ENCODE measurements around the gene CEP170. TPM values are rescaled to one million over a fixed set of nuclear protein-coding genes. Genes with fewer than 3 reads are reported as not detected.

The CEP170 gene
- total RNA-seq, 1 experiment from 2014 or later, result 55.2 TPM

DNA sequence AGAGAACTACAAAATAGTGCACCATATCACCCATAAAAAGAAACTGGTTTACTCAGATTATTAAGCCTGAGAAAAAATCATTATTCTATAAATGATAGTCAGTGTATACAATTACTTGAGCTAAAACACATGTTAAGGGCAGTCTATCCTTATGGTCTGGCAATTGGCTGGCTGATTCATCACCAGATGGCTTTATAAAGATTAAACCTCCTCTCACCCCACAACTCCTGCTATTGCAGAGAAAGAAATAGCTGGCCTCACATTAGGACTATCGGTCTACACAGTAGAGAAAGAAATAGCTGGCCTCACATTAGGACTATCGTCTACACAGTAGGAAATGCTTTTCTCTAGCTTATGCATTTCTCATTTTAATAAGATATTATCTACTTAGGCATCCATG lies 21.2 kb downstream of the CEP170 start:
- H3K36me3 ChIP-seq (ENCODE audit: control insufficient read depth in 1 of 2, insufficient read depth in 2 of 2, low read length in 2 of 2), result 0 out of 4 replicates have a peak, but pooled peaks cover 0 to 6% of the 10 kb centered on the region in 2 experiments
- peaks cover 13 to 26% of the 10 kb centered on the region in 2 experiments; a peak in 3 of 4 replicates for H3K9me3 ChIP-seq (ENCODE audit: control insufficient read depth in 1 of 2, insufficient read depth in 1 of 2, low read depth in 1 of 2, low read length in 2 of 2)
- no TSS peak for BruUV-seq (replicated peaks)
- no peak overlapping the region for H3K4me2 ChIP-seq (ENCODE audit: low read length)
- H3K9ac ChIP-seq (ENCODE audit: low read length), result no peak overlapping the region
- no peaks in the 10 kb centered on the region for H3K9me2 ChIP-seq (ENCODE audit: insufficient read depth)
- H3K79me2 ChIP-seq (ENCODE audit: insufficient read depth, low read length), result peaks cover 85% of the 10 kb centered on the region
- no peaks in the 10 kb centered on the region for H3K27me3 ChIP-seq (ENCODE audit: insufficient read depth, low read length)
- H4K20me1 ChIP-seq (ENCODE audit: insufficient read depth), result no peaks in the 10 kb centered on the region
- TF ChIP-seq FOSL1 (IDR thresholded peaks at IDR 0.05; ENCODE audit: low read depth), result no peak
- no peak for TF ChIP-seq POLR2A (IDR thresholded peaks at IDR 0.05; ENCODE audit: borderline replicate concordance, extremely low read depth, insufficient read depth, insufficient read length)
- no peak for TF ChIP-seq JUND (IDR thresholded peaks at IDR 0.05)
- TF ChIP-seq EZH2phosphoT487 (IDR thresholded peaks at IDR 0.05; ENCODE audit: borderline replicate concordance), result no peak
- TF ChIP-seq, protein P1, sequence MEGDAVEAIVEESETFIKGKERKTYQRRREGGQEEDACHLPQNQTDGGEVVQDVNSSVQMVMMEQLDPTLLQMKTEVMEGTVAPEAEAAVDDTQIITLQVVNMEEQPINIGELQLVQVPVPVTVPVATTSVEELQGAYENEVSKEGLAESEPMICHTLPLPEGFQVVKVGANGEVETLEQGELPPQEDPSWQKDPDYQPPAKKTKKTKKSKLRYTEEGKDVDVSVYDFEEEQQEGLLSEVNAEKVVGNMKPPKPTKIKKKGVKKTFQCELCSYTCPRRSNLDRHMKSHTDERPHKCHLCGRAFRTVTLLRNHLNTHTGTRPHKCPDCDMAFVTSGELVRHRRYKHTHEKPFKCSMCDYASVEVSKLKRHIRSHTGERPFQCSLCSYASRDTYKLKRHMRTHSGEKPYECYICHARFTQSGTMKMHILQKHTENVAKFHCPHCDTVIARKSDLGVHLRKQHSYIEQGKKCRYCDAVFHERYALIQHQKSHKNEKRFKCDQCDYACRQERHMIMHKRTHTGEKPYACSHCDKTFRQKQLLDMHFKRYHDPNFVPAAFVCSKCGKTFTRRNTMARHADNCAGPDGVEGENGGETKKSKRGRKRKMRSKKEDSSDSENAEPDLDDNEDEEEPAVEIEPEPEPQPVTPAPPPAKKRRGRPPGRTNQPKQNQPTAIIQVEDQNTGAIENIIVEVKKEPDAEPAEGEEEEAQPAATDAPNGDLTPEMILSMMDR (IDR thresholded peaks at IDR 0.05 in 2 of 3, conservative IDR thresholded peaks at IDR 0.05 in 1 of 3; ENCODE audit: borderline replicate concordance in 1 of 3, insufficient read depth in 1 of 3, low read depth in 2 of 3, low read length in 2 of 3), result no peak
- TF ChIP-seq ELF1 (IDR thresholded peaks at IDR 0.05; ENCODE audit: borderline replicate concordance, low read depth), result no peak
- no peak for DNase-seq (ENCODE audit: low read depth, low spot score)
- H3K27ac ChIP-seq (ENCODE audit: low read depth, low read length), result no peak overlapping the region
- RAD21 ChIA-PET (ENCODE audit: low non-redundant PET in 1 of 2, low total read pairs in 2 of 2, uncharacterized antibody in 2 of 2, unreplicated experiment in 2 of 2), result no interaction called here
- POLR2A ChIA-PET, result no interaction called here
- ATAC-seq, result no peak
- CTCF ChIA-PET, result no interaction called here
- no peaks in the 10 kb centered on the region for H3K4me1 ChIP-seq (ENCODE audit: control insufficient read depth in 1 of 2, insufficient read depth in 2 of 2, low read length in 2 of 2)
- no peak overlapping the region for H3K4me3 ChIP-seq (replicated peaks in 1 of 2; ENCODE audit: low read depth in 1 of 2, low read length in 2 of 2)
- intact Hi-C loops (cut with micrococcal nuclease), result no loop called here
- no peak overlapping the region for H2AFZ ChIP-seq (ENCODE audit: low read depth, low read length, poor library complexity, severe bottlenecking)

DNA sequence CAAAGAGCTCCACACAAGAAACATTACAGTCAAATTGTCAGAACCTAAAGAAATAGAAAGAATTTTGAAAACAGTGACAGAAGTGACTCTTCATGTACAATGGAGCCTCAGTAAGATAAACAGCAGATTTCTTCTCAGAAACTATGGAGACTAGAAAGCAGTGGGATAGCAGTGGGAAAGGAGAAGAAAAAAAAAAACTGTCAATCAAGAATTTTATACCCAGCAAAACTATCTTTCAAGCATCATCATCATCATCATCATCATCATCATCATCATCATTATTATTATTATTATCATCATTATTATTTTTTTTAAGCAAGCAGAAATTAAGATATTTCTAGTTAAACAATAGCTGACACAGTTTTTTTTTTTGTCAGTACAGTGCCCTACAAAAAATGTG lies 24.2 kb downstream of the CEP170 start:
- POLR2A ChIA-PET, result no interaction called here

More for the DNA sequence above, 24.2 kb downstream of the CEP170 start:
- Histone ChIP-seq H3K9me2 (ENCODE audit: insufficient read depth) (no peaks in the 10 kb centered on the region), H3K4me1 (ENCODE audit: control insufficient read depth in 1 of 2, insufficient read depth in 2 of 2, low read length in 2 of 2) (no peaks in the 10 kb centered on the region), H4K20me1 (ENCODE audit: insufficient read depth) (no peaks in the 10 kb centered on the region), H3K9ac (ENCODE audit: low read length) (no peak overlapping the region), H3K27ac (ENCODE audit: low read depth, low read length) (no peak overlapping the region), H3K27me3 (ENCODE audit: insufficient read depth, low read length) (no peaks in the 10 kb centered on the region), H3K36me3 (ENCODE audit: control insufficient read depth in 1 of 2, insufficient read depth in 2 of 2, low read length in 2 of 2) (0 out of 4 replicates have a peak, but pooled peaks cover 0 to 7% of the 10 kb centered on the region in 2 experiments), H3K9me3 (ENCODE audit: control insufficient read depth in 1 of 2, insufficient read depth in 1 of 2, low read depth in 1 of 2, low read length in 2 of 2) (peaks cover 13 to 26% of the 10 kb centered on the region in 2 experiments; a peak in 3 of 4 replicates), H3K79me2 (ENCODE audit: insufficient read depth, low read length) (peaks cover 74% of the 10 kb centered on the region), H3K4me2 (ENCODE audit: low read length) (no peak overlapping the region), H2AFZ (ENCODE audit: low read depth, low read length, poor library complexity, severe bottlenecking) (no peak overlapping the region), H3K4me3 (replicated peaks in 1 of 2; ENCODE audit: low read depth in 1 of 2, low read length in 2 of 2) (no peak overlapping the region)
- no TSS peak for BruUV-seq (replicated peaks)
- ATAC-seq, result no peak
- ChIA-PET CTCF (no interaction called here), RAD21 (ENCODE audit: low non-redundant PET in 1 of 2, low total read pairs in 2 of 2, uncharacterized antibody in 2 of 2, unreplicated experiment in 2 of 2) (no interaction called here)
- intact Hi-C loops (cut with micrococcal nuclease), result no loop called here
- no peak for DNase-seq (ENCODE audit: low read depth, low spot score)
- no peak for TF ChIP-seq EZH2phosphoT487 (IDR thresholded peaks at IDR 0.05; ENCODE audit: borderline replicate concordance)
- no peak for TF ChIP-seq EGR1 (IDR thresholded peaks at IDR 0.05; ENCODE audit: low read depth)
- TF ChIP-seq CBX3 (IDR thresholded peaks at IDR 0.05; ENCODE audit: low read depth), result peak; percentile 89
